ENCODE results near the gene TM4SF18.
"Not testable (repeated sequence)": the region's sequence is repeated elsewhere in the genome, so short reads cannot be mapped to it uniquely, and the experiment has no call there.

The TM4SF18 gene

GRCh38 chr3:149333176-149333859 lies at the start of gene TM4SF18:
TM4SF18 (minus strand) TSS chr3:149333636; CDS start chr3:149333382, 254 bp downstream.
- TF ChIP-seq CTCF (IDR thresholded peaks at IDR 0.05; ENCODE audit: insufficient read depth, low read length, poor library complexity, severe bottlenecking), result no peak
- Histone ChIP-seq H3K27me3 (replicated peaks; ENCODE audit: control insufficient read depth, insufficient read depth, low read length) (no peaks in the 10 kb centered on the region; the same call in 1 of the 2 replicates), H3K4me3 (replicated peaks; ENCODE audit: low read depth, low read length) (no peak within 1 kb of the TSS), H3K36me3 (ENCODE audit: control insufficient read depth, insufficient read depth, low read length) (no peaks in the 10 kb centered on the region)
- DNase-seq (ENCODE audit: extremely low read depth, insufficient read length), result no peak

DNA sequence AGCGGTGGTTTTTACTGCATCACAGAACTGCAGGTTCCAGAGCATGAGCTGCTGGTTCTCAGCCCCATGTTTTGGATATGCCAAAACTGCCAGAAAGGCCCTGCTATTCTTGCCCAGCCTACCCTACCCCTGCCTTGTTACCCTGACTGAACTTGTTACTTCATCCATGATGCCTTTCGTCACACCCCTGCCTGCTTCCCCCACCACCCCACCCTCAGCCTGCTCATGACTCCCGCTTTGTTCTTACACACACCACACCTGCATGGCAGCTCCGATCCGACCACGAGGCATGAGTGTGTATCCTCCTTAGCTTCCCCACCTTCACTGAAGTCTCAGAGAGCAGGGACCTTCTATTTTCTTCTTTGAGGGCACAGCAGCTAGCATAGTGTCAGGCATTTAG lies 49.1 kb upstream of the TM4SF18 start:
- H3K36me3 ChIP-seq (ENCODE audit: control insufficient read depth, insufficient read depth, low read length), result no peaks in the 10 kb centered on the region
- no peaks in the 10 kb centered on the region for H3K27me3 ChIP-seq (replicated peaks; ENCODE audit: control insufficient read depth, insufficient read depth, low read length)
- no peak overlapping the region for H3K4me3 ChIP-seq (replicated peaks; ENCODE audit: low read depth, low read length)
- no peak for DNase-seq (ENCODE audit: extremely low read depth, insufficient read length)
- TF ChIP-seq CTCF (IDR thresholded peaks at IDR 0.05; ENCODE audit: insufficient read depth, low read length, poor library complexity, severe bottlenecking), result no peak

GRCh38 chr3:149382101-149382467 lies 48.6 kb upstream of the TM4SF18 start:
- no peaks in the 10 kb centered on the region for H3K27me3 ChIP-seq (replicated peaks; ENCODE audit: control insufficient read depth, insufficient read depth, low read length)
- no peaks in the 10 kb centered on the region for H3K36me3 ChIP-seq (ENCODE audit: control insufficient read depth, insufficient read depth, low read length)
- H3K4me3 ChIP-seq (replicated peaks; ENCODE audit: low read depth, low read length), result no peak overlapping the region
- TF ChIP-seq CTCF (IDR thresholded peaks at IDR 0.05; ENCODE audit: insufficient read depth, low read length, poor library complexity, severe bottlenecking), result no peak
- DNase-seq (ENCODE audit: extremely low read depth, insufficient read length), result no peak

DNA sequence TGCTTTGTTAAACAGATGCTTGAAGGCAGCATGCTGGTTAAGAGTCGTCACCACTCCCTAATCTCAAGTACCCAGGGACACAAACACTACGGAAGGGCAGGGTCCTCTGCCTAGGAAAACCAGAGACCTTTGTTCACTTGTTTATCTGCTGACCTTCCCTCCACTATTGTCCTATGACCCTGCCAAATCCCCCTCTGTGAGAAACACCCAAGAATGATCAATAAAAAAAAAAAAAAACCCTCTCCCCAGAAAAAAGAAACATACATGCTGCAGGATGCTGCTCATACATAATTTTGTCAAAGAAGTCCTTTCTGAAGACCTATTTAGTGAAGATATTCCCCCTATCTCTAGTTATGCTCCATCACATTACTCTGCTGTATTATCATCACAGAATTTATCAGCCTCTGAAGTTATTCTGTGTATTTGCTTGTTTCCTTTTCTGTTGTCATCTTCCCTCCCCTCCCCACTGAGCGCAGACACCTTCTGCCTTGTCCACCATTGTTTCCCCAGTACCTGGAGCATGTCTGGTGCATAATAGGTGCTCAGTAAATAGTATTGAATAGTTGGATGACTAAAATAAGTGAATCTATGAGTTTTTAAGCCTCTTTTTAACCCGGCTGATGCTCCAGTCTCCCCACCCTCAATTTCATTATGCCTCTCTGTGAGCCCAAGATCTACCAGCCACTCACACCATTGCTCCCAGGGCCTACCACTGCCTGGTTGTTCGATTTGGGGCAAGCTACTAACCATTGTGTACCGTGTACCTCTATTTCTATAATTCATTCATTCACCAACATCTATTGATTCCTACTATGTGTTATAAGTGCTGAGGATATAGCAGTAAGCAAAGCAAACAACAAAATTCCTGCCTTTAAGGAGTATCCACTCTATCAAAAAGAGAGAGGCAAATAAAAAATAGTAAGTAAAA lies 48.0 kb upstream of the TM4SF18 start:
- no peak for DNase-seq (ENCODE audit: extremely low read depth, insufficient read length)
- H3K4me3 ChIP-seq (replicated peaks; ENCODE audit: low read depth, low read length), result no peak overlapping the region

DNA sequence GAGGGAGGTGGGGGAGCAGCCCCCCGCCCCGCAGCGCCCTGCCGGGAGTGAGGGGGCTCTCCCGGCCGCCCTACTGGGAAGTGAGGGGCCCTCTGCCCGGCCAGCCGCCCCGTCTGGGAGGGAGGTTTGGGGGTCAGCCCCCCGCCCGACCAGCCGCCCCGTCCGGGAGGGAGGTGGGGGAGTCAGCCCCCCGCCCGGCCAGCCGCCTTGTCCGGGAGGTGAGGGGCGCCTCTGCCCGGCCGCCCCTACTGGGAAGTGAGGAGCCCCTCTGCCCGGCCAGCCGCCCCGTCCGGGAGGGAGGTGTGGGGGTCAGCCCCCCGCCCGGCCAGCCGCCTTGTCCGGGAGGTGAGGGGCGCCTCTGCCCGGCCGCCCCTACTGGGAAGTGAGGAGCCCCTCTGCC lies 46.8 kb upstream of the TM4SF18 start:
- not testable (repeated sequence) for H3K36me3 ChIP-seq (ENCODE audit: control insufficient read depth, insufficient read depth, low read length); H3K27me3 ChIP-seq (replicated peaks; ENCODE audit: control insufficient read depth, insufficient read depth, low read length); DNase-seq (ENCODE audit: extremely low read depth, insufficient read length); H3K4me3 ChIP-seq (replicated peaks; ENCODE audit: low read depth, low read length)

More for the DNA sequence above, 48.0 kb upstream of the TM4SF18 start:
- H3K36me3 ChIP-seq (ENCODE audit: control insufficient read depth, insufficient read depth, low read length), result no peaks in the 10 kb centered on the region
- no peaks in the 10 kb centered on the region for H3K27me3 ChIP-seq (replicated peaks; ENCODE audit: control insufficient read depth, insufficient read depth, low read length)
- no peak for TF ChIP-seq CTCF (IDR thresholded peaks at IDR 0.05; ENCODE audit: insufficient read depth, low read length, poor library complexity, severe bottlenecking)

All from GM06990 (cell line).